ENCODE measurements around the gene HDGFL3. TPM values are rescaled to one million over a fixed set of nuclear protein-coding genes. Genes with fewer than 3 reads are reported as not detected.

Gene HDGFL3
- total RNA-seq, 1 experiment from 2014 or later = not detected

GRCh38 chr15:83219026-83219425 lies 11.4 kb upstream of the HDGFL3 start:
- H3K27ac ChIP-seq (ENCODE audit: low read length) = no peak overlapping the region
- no peaks in the 10 kb centered on the region for H3K9me3 ChIP-seq (ENCODE audit: low read length)
- H3K36me3 ChIP-seq (ENCODE audit: insufficient read depth, low read length) = no peaks in the 10 kb centered on the region
- no peak overlapping the region for H3K9ac ChIP-seq (ENCODE audit: low read length)
- H3K4me2 ChIP-seq (ENCODE audit: low read depth, low read length, poor library complexity, severe bottlenecking) = no peak overlapping the region
- H2AFZ ChIP-seq (ENCODE audit: low read length) = no peak overlapping the region
- no peaks in the 10 kb centered on the region for H3K4me1 ChIP-seq (ENCODE audit: low read length)
- no peak for DNase-seq
- no peak overlapping the region for H3K4me3 ChIP-seq (ENCODE audit: low read length)
- H3K79me2 ChIP-seq (ENCODE audit: low read length) = no peaks in the 10 kb centered on the region
- H3K27me3 ChIP-seq (ENCODE audit: low read length) = no peaks in the 10 kb centered on the region
- no peaks in the 10 kb centered on the region for H3K9me2 ChIP-seq (replicated peaks; ENCODE audit: insufficient read depth, low read length)
- no peaks in the 10 kb centered on the region for H4K20me1 ChIP-seq (ENCODE audit: insufficient read depth, low read depth, low read length)

GRCh38 chr15:83215306-83215705 lies 7.7 kb upstream of the HDGFL3 start:
- H3K9me2 ChIP-seq (replicated peaks; ENCODE audit: insufficient read depth, low read length) = no peaks in the 10 kb centered on the region
- no peak overlapping the region for H3K27ac ChIP-seq (ENCODE audit: low read length)
- H4K20me1 ChIP-seq (ENCODE audit: insufficient read depth, low read depth, low read length) = no peaks in the 10 kb centered on the region
- H3K27me3 ChIP-seq (ENCODE audit: low read length) = no peaks in the 10 kb centered on the region
- H2AFZ ChIP-seq (ENCODE audit: low read length) = no peak overlapping the region
- no peak overlapping the region for H3K4me3 ChIP-seq (ENCODE audit: low read length)
- no peaks in the 10 kb centered on the region for H3K9me3 ChIP-seq (ENCODE audit: low read length)
- H3K79me2 ChIP-seq (ENCODE audit: low read length) = no peaks in the 10 kb centered on the region
- no peaks in the 10 kb centered on the region for H3K36me3 ChIP-seq (ENCODE audit: insufficient read depth, low read length)
- DNase-seq = no peak
- no peak overlapping the region for H3K4me2 ChIP-seq (ENCODE audit: low read depth, low read length, poor library complexity, severe bottlenecking)
- H3K9ac ChIP-seq (ENCODE audit: low read length) = no peak overlapping the region
- H3K4me1 ChIP-seq (ENCODE audit: low read length) = no peaks in the 10 kb centered on the region

GRCh38 chr15:83210619-83211018 lies 3.0 kb upstream of the HDGFL3 start:
- H3K27me3 ChIP-seq (ENCODE audit: low read length) = no peaks in the 10 kb centered on the region
- no peaks in the 10 kb centered on the region for H3K9me3 ChIP-seq (ENCODE audit: low read length)
- no peak for DNase-seq
- H3K9ac ChIP-seq (ENCODE audit: low read length) = no peak overlapping the region
- no peaks in the 10 kb centered on the region for H3K36me3 ChIP-seq (ENCODE audit: insufficient read depth, low read length)
- no peaks in the 10 kb centered on the region for H3K4me1 ChIP-seq (ENCODE audit: low read length)
- H3K9me2 ChIP-seq (replicated peaks; ENCODE audit: insufficient read depth, low read length) = no peaks in the 10 kb centered on the region
- no peak overlapping the region for H3K4me2 ChIP-seq (ENCODE audit: low read depth, low read length, poor library complexity, severe bottlenecking)
- H3K79me2 ChIP-seq (ENCODE audit: low read length) = no peaks in the 10 kb centered on the region
- no peaks in the 10 kb centered on the region for H4K20me1 ChIP-seq (ENCODE audit: insufficient read depth, low read depth, low read length)
- H2AFZ ChIP-seq (ENCODE audit: low read length) = no peak overlapping the region
- H3K27ac ChIP-seq (ENCODE audit: low read length) = no peak overlapping the region
- H3K4me3 ChIP-seq (ENCODE audit: low read length) = no peak overlapping the region

DNA sequence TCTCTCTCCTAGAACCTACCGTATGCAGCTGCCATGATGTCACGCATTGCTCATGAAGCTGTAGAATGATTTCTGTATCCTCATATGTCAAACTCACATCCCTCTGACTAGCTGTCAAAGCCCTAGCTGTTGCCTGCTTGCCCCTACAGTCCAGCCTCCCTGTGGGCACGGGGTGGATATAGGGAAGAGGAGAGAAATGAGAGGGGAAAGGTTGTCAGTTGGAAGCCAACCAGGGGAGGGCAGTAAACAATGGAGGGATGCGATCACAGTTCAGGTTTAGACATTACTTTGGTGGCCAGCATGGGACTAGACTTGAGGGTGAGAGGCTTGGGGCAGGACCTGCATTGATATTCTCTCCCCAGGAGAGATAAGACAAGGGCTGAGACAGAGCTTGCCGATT lies 1.7 kb upstream of the HDGFL3 start:
- no peak for DNase-seq
- no peaks in the 10 kb centered on the region for H4K20me1 ChIP-seq (ENCODE audit: insufficient read depth, low read depth, low read length)

GRCh38 chr15:83208367-83208661 lies 691 bp upstream of the HDGFL3 start:
- Histone ChIP-seq H3K4me1 (ENCODE audit: low read length) (no peaks in the 10 kb centered on the region), H3K27ac (ENCODE audit: low read length) (no peak overlapping the region), H3K79me2 (ENCODE audit: low read length) (no peaks in the 10 kb centered on the region), H3K9me2 (replicated peaks; ENCODE audit: insufficient read depth, low read length) (no peaks in the 10 kb centered on the region), H3K9me3 (ENCODE audit: low read length) (no peaks in the 10 kb centered on the region), H3K4me3 (ENCODE audit: low read length) (no peak overlapping the region), H4K20me1 (ENCODE audit: insufficient read depth, low read depth, low read length) (no peaks in the 10 kb centered on the region), H3K9ac (ENCODE audit: low read length) (no peak overlapping the region), H3K36me3 (ENCODE audit: insufficient read depth, low read length) (no peaks in the 10 kb centered on the region), H2AFZ (ENCODE audit: low read length) (no peak overlapping the region), H3K27me3 (ENCODE audit: low read length) (no peaks in the 10 kb centered on the region), H3K4me2 (ENCODE audit: low read depth, low read length, poor library complexity, severe bottlenecking) (no peak overlapping the region)
- no peak for DNase-seq

More for the DNA sequence above, 1.7 kb upstream of the HDGFL3 start:
- H3K27ac ChIP-seq (ENCODE audit: low read length) = no peak overlapping the region
- no peaks in the 10 kb centered on the region for H3K36me3 ChIP-seq (ENCODE audit: insufficient read depth, low read length)
- H3K79me2 ChIP-seq (ENCODE audit: low read length) = no peaks in the 10 kb centered on the region
- no peak overlapping the region for H2AFZ ChIP-seq (ENCODE audit: low read length)
- no peaks in the 10 kb centered on the region for H3K27me3 ChIP-seq (ENCODE audit: low read length)
- H3K9me3 ChIP-seq (ENCODE audit: low read length) = no peaks in the 10 kb centered on the region
- H3K4me3 ChIP-seq (ENCODE audit: low read length) = no peak overlapping the region
- H3K4me2 ChIP-seq (ENCODE audit: low read depth, low read length, poor library complexity, severe bottlenecking) = no peak overlapping the region
- H3K4me1 ChIP-seq (ENCODE audit: low read length) = no peaks in the 10 kb centered on the region
- no peaks in the 10 kb centered on the region for H3K9me2 ChIP-seq (replicated peaks; ENCODE audit: insufficient read depth, low read length)
- H3K9ac ChIP-seq (ENCODE audit: low read length) = no peak overlapping the region

DNA sequence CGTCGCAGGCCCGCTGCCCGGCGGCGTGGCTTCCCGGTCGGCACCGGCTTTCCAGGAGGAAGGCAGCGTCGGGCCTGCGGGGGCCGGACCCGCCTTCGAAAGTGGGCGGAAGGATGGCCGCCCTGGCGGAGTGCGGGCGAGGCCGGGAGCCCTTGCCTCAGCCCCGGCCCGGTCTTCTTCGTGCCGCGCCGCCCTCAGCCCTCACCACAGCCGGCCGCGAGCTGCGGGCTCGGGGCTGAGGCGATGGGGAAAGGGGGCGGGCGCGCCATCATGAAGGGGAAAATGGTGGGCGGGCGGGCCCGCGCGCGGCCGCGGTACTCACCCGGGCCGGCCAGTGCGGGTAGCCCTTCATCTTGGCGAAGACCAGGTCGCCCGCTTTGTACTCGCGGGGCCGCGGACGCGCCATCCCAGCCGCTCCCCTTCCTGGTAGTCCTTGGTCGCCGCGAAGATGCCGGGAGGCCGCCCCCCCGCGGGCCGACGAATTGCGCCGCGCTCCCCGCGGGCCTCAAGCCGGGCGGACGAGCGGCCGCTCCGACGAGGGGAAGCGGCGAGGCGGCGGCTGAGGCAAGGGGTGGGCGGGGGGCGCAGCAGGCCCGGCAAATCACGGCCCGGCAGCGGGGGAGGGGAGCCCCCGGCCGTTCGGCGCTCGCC lies 489 bp downstream of the HDGFL3 start:
- Histone ChIP-seq H3K27ac (ENCODE audit: low read length) (no peak overlapping the region), H3K9ac (ENCODE audit: low read length) (no peak overlapping the region), H3K4me3 (ENCODE audit: low read length) (no peak overlapping the region), H3K9me3 (ENCODE audit: low read length) (no peaks in the 10 kb centered on the region), H3K36me3 (ENCODE audit: insufficient read depth, low read length) (no peaks in the 10 kb centered on the region), H3K27me3 (ENCODE audit: low read length) (no peaks in the 10 kb centered on the region), H3K4me2 (ENCODE audit: low read depth, low read length, poor library complexity, severe bottlenecking) (no peak overlapping the region), H4K20me1 (ENCODE audit: insufficient read depth, low read depth, low read length) (no peaks in the 10 kb centered on the region), H3K9me2 (replicated peaks; ENCODE audit: insufficient read depth, low read length) (no peaks in the 10 kb centered on the region), H3K79me2 (ENCODE audit: low read length) (no peaks in the 10 kb centered on the region), H2AFZ (ENCODE audit: low read length) (no peak overlapping the region), H3K4me1 (ENCODE audit: low read length) (no peaks in the 10 kb centered on the region)
- no peak for DNase-seq

DNA sequence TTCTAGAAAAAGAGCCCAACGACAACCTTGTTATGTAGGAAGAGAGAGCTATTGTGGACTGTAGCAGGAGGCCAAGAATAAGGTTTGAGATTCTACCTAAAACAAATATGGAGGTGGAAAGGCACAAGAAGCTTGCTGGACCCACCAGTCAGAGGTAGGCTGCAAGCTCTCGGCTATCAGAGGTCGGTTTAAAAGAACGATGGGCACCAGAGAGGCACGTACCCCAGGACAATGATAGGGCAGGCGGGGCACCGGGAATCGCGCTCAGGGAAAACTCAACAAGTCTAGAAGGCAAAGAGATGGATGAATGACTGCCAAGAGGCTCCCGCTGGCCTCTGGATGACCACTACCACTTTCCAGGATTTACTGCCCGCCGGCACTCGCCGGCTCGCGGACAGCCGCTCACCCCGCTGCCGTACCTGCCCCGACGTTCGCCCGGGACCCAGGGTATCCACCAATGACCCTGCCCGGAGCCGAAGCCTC lies 1.1 kb downstream of the HDGFL3 start:
- Histone ChIP-seq H3K4me2 (ENCODE audit: low read depth, low read length, poor library complexity, severe bottlenecking) (no peak overlapping the region), H3K9me3 (ENCODE audit: low read length) (no peaks in the 10 kb centered on the region), H4K20me1 (ENCODE audit: insufficient read depth, low read depth, low read length) (no peaks in the 10 kb centered on the region), H2AFZ (ENCODE audit: low read length) (no peak overlapping the region), H3K27me3 (ENCODE audit: low read length) (no peaks in the 10 kb centered on the region), H3K4me3 (ENCODE audit: low read length) (no peak overlapping the region), H3K9me2 (replicated peaks; ENCODE audit: insufficient read depth, low read length) (no peaks in the 10 kb centered on the region), H3K4me1 (ENCODE audit: low read length) (no peaks in the 10 kb centered on the region), H3K9ac (ENCODE audit: low read length) (no peak overlapping the region), H3K79me2 (ENCODE audit: low read length) (no peaks in the 10 kb centered on the region), H3K27ac (ENCODE audit: low read length) (no peak overlapping the region), H3K36me3 (ENCODE audit: insufficient read depth, low read length) (no peaks in the 10 kb centered on the region)
- DNase-seq = no peak

DNA sequence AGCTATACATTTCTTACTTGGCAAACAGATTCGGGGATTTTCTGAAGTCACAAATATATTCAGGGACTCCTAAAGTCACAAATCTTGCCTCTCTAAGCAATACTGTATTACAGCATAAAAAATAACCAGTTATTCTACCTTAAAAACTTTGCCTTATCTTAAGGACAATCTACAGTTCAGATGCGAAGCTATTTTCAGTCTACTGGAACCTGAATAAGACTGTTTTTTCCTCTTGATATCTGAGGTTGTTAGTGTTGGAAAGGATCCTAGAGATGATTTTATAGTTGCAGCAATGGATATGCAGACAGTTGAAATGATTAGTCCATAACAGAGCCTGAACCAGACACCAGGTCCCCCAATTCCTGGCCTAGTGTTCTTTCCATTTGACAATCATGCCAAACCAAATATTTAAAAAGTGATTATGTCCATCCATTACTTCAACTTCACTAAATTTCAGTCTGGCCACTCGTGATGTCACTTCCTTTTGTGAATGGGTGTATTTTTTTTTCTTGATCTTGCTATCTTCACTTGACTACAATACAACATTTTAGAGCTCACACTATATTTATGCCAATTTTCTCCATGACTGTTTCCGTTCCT lies 1.8 kb downstream of the HDGFL3 start:
- H3K9me3 ChIP-seq (ENCODE audit: low read length) = no peaks in the 10 kb centered on the region
- no peaks in the 10 kb centered on the region for H3K9me2 ChIP-seq (replicated peaks; ENCODE audit: insufficient read depth, low read length)
- H3K4me1 ChIP-seq (ENCODE audit: low read length) = no peaks in the 10 kb centered on the region
- no peak overlapping the region for H3K9ac ChIP-seq (ENCODE audit: low read length)
- no peaks in the 10 kb centered on the region for H3K36me3 ChIP-seq (ENCODE audit: insufficient read depth, low read length)
- H4K20me1 ChIP-seq (ENCODE audit: insufficient read depth, low read depth, low read length) = no peaks in the 10 kb centered on the region
- H2AFZ ChIP-seq (ENCODE audit: low read length) = no peak overlapping the region
- H3K4me3 ChIP-seq (ENCODE audit: low read length) = no peak overlapping the region
- no peak overlapping the region for H3K4me2 ChIP-seq (ENCODE audit: low read depth, low read length, poor library complexity, severe bottlenecking)
- no peak for DNase-seq
- H3K27ac ChIP-seq (ENCODE audit: low read length) = no peak overlapping the region
- H3K27me3 ChIP-seq (ENCODE audit: low read length) = no peaks in the 10 kb centered on the region
- no peaks in the 10 kb centered on the region for H3K79me2 ChIP-seq (ENCODE audit: low read length)

Measured in Karpas-422 (cell line).